Upper lobe of left lung (tissue), 4 donors: ENCODE data around the gene CCDC136.

Source experiments
- CTCF ChIP-seq, 6 experiments: fragments of 450-650 bp in 4 of 6; fragments of 200-600 bp in 2 of 6; sonication (generic) in 2 of 6; IDR thresholded peaks; one replicate each; pipeline ENCODE4 v1.5.1; 2016 to 2019; ENCODE audit warnings: antibody characterized with exemption in 6 of 6
- EP300 ChIP-seq, 4 donors: sonication (generic); formaldehyde crosslinking; IDR thresholded peaks; one replicate each; pipeline ENCODE4 v1.5.1; 2017; ENCODE audit warnings: antibody characterized with exemption in 4 of 4, control low read depth in 2 of 4
- POLR2A ChIP-seq, 4 donors: fragments of 450-650 bp; IDR thresholded peaks; one replicate each; pipeline ENCODE4 v1.5.1; 2016 to 2017; ENCODE audit warnings: antibody characterized with exemption in 4 of 4, mild to moderate bottlenecking in 2 of 4

GRCh38 chr7:128758553-128758952, 33.2 kb upstream of the CCDC136 start:
- no peak for TF ChIP-seq EP300 (IDR thresholded peaks at IDR 0.05)
- no peak for TF ChIP-seq CTCF (IDR thresholded peaks at IDR 0.05)
- no peak for TF ChIP-seq POLR2A (IDR thresholded peaks at IDR 0.05)
